Measurements from ENCODE around the gene AGAP1.

DNA sequence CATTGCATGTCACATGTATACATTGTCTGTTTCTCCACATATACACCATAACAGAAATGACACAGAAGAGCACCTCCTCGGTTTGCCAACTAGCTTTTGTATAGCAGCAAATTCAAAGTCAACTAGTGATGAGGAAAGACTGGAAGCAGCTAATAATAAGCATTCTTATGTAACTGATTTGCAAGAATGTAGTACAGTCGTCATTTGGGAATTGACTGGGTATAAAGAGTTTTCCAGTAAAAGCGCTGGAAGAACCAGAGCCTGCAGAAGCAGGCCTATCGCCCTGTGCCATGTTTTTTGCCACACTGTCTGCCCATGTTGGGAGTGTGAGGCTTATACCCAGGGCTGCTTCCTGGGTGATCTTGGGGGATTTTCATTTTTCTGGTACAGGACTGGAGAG lies 363.8 kb downstream of the AGAP1 start:
- TF ChIP-seq POLR2A (IDR thresholded peaks at IDR 0.05; ENCODE audit: low read depth, low read length): no peak
- TF ChIP-seq POLR2AphosphoS5 (IDR thresholded peaks at IDR 0.05; ENCODE audit: low read depth, low read length): no peak

Data from GM12892 (cell line).